Activated CD8-positive, alpha-beta memory T cell treated with anti-CD3 and anti-CD28 coated beads, Interleukin-2, amount 50 U/mL, for 48 hours (primary cell): Measurements from ENCODE around the gene SLC5A5.

ENCODE experiments used
- DNase-seq: peaks from one replicate; pipeline ENCODE4 v3.0.0-alpha.2; 2020

SLC5A5 gene

DNA sequence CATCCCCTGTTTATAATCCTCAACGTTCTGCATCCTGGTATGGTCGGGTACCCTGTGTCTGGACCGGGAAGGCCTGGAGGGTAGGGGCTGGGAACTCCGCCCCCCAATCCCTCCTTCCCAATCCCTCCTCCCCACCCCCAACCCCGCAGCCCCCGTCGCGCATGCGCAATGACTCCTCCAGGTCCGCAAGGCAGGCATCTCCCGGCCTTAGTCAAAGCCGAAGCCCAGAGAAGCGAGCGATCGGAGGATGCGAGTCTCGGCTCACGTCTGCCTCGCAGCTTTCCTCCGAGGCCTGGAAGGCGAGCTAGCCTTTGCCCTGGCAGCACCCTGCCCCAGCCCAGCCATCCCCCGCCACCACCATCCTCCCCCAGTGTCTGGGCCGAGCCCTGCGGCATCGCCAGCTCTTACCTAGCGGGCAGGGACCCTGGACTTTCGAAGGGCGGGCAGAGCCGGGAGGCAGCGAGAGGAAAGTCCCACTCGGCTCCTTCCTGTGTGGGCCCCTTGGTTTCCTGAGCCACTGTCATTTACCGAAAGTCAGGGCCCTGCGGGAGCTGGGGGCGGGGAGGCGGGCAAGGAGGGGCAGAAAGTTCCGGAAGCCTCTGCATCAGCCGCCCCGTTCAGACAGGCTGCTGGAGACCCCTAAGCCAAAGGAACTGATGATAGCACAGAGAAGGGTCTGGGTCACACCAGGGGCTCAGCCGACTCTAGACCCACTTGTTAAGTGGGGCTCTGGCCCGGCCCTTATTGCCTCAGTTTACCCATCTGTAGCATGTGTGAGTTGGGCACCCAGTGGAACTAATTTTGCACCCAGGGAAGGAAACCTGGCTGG is 24.0 kb upstream of the SLC5A5 start, which contains the start of gene JAK3:
TSS of gene JAK3 (minus strand) at position 445 of the 829 bp plus-strand sequence. CDS start 3,565 bp downstream, outside the sequence.
- peak; percentile 95 for DNase-seq

DNA sequence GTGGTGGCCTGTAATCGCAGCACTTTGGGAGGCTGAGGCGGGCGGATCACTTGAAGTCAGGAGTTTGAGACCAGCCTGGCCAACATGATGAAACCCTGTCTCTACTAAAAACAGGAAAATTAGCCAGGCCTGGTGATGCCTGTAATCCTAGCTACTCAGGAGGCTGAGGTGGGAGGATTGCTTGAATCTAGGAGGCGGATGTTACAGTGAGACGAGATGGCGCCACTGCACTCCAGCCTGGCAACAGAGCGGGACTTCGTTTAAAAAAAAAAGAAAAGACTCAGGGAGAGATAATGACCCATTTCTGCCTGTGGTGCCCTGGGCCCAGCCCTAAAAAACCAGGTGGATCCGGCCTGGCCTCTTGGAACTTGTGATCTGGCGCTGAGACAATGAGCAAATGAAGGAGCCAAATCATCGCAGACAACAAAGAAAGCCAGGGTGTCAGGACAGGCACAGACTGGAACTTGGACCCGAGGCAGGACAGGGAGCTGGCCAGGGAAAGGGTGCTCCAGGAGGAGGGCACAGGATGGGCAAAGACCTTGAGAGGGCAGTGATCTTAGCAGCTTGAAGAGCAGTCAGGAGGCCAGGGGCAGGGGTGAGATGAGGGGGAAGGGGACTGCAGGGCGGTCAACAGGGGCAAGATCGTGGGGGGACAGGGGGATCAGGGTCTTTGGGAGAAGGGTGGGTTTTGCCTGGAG is 23.0 kb upstream of the SLC5A5 start:
- no peak for DNase-seq

DNA sequence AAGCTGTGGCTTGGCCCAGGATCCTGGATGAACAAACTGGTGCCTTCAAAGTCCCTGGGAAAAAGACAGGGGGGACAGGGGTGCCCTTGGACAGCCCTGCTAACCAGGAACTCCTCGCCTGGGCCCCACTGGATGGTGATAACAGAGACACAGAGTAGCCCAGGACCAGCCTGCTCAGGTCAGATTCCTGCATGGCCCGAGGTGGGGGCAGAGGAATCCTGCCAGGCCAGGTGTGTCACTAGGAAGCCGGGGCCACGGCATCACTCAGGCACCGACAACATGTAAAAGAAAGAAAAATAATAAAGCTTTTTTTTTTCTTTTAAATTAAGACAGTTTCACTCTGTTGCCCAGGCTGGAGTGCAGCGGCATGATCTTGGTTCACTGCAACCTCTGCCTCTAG is 17.7 kb upstream of the SLC5A5 start:
- DNase-seq = no peak

DNA sequence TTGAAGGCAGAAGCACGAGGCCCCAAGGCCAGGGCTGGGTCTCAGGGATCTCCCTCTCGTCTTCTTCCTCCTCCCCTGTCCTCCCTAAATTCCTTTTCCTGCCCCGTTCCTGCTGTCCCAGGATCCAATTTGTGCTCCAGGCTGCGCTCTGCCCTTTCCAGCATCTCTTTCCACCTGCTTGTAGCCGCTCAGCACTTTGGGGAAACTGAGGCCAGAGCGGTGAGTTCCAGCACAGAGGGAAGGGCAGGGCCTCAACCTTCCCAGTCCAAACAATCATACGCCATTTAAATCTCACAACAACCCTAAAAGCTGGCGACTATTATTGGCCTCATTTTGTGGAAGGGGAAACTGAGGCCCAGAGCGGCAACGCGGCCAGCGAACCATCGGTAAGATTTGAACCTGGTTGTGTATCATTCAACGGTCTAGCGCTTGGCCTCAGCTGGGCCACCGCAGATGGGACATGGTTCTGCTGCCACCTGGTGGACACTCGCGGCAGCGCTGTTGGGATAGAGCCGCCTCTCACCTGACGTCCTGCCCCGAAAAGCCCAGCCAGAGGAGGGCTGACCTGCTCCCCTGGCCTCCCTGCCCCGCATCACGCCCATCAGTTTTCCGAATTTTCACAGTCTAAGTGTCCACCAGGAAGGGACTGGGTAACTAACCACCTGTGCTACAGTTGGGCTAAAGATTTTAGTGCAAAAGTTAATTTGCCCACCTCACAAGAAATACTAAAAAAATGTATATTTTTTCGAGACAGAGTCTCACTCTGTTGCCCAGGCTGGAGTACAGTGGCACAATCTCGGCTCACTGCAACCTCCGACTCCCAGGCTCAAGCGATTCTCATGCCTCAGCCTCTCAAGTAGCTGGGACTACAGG is 16.2 kb upstream of the SLC5A5 start:
- peak; percentile 100 for DNase-seq

DNA sequence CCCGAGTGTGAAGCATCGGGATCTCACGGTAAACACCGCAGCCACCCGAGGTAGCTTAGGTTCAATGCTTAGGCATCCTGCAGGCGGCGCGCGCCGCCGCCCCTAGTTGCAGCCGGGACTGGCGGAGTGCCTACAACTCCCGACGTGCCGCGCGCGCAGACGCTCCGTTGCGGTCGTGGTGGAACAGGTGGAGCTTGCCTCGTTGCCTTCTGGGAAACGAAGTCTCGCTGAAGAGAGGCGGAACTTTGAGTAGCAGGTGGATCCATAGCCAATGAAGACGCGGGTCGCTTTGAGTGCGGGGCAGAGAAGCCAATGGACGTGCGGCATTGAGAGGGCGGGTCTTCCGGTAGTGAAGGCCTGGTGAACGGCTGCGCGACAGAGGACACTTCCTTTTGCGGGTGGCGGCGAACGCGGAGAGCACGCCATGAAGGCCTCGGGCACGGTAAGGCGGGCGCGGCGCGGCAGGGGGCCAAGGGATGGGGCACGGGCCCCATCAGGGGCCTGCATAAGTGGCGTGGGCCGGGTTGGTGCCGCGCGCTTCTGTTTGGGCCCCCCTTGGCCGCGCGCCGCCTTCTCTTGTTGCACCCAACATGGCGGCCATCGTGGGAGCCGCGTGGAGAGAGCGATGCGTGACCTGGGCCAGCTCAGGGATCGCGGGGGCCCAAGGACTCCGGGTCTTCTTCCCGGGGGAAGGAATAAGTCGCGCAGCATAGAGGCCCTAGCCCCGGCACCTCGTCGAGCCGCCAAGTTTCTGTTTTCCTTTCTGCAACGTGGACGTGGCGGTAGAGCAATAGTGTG is 12.0 kb upstream of the SLC5A5 start, which contains the start of gene RPL18A:
TSS of gene RPL18A (plus strand) at position 378 of the 798 bp plus-strand sequence. CDS start at position 425, 47 bp downstream.
- peak; percentile 98 for DNase-seq

DNA sequence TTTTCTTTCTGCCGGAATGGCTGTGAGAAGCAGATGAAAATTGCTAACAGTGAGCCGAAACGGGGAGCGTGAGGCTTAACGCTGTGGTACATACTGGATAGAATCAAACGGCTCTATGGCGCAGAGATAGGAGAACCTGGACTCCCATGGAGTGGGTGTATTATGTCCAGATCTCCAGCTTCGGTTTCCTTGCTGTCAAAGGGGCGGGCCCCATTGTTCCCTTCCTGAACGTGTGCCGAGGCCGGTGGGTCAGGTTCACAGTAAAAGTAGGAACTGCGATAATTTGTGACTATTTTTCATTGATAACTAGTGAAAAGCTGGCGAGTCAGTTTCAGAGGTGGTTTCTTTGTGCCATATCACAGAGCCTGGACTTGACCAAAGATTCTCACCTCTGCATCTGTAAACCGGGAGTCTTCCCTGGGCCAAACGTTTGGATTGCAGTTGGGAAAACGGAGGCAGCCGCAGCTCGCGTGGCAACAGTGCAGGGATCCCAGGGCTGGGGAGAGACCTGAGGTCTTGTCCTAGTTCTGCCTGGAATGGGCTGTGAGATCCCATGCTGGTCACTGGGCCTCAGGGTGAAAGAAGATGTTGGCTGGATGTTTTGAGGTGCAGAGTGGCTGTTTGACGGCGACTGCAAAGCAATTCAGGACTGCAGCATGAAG is 11.3 kb upstream of the SLC5A5 start:
- peak; percentile 66 for DNase-seq

DNA sequence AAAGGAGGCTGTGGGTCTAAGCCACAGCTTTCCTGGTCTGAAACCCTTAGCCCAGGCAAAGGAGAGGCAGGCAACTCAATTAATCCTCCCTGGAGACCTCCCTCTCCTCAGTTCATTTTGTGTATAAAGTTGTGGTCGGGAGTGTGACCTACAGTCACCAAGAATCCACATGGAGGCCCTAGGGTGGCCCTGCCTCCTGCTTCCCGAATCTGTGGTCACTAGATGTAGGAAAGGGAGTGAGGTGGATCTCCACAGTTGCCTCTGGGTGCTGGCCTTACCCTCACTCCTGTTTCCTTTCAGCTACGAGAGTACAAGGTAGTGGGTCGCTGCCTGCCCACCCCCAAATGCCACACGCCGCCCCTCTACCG is 10.8 kb upstream of the SLC5A5 start:
- DNase-seq = peak; percentile 69

DNA sequence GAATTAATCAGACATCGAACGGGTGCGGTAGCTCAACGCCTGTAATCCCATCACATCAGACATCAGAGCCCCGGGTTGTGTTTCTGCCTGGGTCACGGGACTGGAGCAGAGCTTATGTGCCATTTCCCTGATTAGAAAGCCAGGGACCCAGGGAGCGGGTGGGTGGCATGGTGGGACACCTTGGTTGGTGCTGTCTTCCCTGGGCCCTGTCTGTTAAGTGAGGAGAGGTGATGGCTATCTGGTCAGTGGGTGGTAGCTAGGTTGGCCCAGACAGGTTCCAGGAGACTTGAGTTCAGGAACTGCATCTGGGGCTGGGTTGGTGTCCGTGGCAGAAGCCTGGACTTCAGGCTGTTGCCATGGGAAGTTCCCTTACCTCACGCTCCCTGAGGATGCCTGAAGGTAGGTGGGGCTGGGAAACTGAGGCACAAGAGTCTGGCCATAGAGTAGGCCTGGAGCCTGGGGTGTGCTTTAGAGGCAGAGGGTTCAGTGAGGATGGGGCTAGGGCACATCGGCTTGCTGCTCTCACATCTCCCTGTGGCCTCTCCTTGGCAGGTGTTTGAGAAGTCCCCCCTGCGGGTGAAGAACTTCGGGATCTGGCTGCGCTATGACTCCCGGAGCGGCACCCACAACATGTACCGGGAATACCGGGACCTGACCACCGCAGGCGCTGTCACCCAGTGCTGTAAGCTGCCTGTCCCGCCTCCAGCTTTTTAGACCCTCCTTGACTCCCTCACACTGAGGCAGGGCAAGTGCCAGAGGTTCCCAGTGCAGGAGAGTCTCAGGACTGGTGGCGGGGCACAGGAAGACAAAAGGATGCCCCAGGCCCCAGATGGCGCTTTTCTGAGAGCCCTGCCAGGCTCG is 10.0 kb upstream of the SLC5A5 start:
- DNase-seq = peak; percentile 66

DNA sequence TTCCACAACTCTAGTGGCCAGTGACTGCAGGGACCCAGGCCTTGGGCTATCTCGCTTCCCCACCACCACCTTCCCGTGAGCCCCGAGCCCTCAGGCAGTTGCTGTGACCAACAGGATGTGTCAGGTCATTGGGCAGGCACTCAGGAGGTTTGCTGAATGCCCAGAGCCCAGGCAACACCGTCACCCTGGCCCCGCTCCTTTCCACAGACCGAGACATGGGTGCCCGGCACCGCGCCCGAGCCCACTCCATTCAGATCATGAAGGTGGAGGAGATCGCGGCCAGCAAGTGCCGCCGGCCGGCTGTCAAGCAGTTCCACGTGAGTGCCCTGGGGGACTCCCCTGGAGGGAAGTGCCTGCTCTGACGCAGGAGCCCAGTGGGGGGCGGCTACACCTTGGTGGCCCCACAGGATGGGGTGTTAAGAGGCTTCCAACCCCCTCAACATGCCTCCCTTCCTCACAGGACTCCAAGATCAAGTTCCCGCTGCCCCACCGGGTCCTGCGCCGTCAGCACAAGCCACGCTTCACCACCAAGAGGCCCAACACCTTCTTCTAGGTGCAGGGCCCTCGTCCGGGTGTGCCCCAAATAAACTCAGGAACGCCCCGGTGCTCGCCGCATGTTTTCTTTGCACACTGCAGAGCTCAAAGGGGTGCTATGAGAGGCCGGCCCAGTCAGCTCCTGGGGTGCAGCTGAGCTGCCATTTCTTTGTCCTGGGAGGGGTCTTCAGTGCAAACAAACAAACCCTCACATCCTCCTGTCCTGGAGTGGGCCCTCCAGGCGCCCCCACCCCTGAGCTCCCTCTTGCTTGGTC is 8.8 kb upstream of the SLC5A5 start:
- no peak for DNase-seq

DNA sequence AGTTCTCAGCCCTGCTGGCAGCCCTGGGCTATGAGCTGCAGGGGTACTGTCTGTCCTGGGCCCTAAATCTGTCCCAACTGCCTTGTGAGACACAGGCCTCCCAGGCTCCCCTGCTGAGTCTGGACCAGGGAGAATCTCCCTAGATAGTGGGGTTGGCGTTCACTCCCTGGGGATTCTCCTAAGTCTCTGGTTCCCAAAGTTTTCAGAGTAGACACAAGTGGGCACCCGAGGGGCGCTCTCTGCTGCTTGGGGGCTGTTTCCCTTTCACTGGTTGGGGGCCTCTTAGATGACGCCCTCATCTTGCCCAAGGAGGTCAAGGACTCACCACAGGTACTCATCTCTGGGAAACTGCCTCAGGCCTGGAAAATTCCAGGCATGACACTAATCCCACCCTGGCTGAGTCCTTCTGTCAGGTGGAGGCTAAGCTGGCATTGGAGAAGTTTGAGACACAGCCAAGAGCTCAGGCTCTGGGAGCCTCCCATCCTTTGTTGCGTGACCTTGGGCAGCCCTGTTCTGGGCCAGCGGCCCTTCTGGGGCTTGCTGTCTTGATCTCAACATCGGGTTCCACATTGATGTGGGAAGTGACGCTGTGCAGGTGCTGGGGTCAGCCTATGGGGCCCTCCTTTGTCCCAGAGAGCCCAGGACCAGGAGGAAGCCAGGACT is 8.1 kb upstream of the SLC5A5 start:
- peak; percentile 67 for DNase-seq

DNA sequence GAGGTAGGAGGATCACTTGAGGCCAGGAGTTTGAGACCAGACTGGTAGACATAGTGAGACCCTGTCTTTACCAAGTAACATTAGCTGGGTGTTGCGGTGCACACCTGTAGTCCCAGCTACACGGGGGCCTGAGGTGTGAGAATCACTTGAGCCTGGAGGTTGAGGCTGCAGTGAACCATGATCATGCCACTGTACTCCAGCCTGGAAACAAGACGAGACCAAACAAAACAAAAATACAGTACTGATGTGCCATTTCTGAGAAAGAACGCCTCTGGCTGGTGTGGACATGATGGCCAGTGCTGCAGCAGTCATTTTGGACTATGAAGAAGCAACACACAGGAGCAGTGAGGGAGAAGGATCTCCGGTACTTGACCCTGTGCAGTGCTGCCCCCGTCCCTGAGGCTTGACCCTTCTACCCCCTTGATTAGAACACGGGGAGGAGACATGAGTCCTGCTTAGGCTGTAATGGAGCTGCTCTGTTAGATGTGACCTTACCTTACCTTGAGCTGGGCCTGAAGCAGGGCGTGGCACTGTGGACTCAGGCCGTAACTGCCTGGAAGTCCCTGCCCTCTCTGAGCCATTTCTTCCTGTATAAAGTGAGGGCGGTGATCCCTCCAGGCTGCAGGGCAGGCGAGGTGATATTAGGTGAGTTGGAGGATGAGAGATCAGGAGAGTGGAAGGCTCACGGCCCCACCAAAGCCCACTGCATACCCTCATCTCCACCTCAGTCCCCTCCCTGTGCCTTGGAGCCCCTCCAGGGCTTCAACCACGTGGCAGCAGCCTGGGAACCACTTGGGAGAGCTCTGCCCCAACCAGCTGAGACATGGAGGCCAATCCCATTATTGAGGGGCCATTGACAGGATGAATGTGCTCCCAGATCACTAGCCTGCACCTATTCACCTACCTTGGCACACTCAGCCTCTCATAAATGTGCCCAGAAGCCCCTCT is 6.1 kb upstream of the SLC5A5 start:
- DNase-seq = peak; percentile 81

DNA sequence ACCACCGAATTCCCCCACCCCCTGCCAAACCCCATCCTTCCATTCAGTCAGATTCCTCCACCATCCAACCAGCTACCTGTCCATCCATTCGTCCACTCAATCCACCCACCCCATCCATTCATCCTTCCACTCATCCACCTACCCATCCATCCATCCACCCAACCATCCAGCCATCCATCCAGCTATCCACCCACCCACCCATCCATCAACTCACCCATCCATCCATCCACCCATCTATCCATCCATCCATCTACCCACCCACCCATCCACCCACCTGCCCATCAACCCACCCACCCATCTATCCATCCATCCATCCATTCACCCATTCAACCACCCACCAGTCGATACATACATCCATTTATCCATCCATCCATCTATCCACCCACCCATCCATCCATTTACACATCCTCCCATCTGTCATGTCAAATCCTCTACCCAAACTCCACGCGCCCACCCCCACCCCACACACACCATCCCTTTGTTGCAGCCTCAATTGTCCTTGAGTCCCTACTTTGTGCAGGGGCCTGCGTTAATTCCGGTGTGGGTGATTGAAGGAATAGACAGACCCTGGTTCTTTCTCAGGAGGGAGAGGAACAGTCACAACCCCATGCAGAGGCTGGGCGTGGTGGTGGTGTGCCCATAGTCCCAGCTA is 5.3 kb upstream of the SLC5A5 start:
- no peak for DNase-seq

DNA sequence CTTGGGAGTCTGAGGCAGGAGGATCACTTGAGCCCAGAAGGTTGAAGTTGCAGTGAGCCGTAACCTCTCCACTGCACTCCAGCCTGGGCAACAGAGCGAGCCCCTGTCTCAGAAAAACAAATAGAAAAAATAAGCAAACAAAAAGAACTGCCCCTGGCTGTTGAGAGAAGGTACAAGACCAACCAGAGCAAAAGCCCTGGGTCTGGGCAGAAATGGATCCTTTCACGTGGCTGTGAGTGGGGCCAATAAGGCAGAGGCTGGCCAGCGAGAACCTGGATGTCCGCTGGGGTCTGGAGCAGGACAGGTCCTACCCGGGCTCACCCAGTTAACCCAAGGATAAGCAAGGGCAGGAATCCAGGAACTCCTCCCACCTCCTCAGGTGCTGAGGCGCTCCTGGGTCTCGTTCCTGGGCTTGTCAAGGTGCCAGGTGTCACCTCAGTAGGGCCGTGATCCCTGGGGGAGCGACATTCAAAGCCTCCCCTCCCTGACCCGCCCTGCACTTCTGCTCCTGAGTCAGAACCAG is 4.7 kb upstream of the SLC5A5 start:
- DNase-seq = no peak

DNA sequence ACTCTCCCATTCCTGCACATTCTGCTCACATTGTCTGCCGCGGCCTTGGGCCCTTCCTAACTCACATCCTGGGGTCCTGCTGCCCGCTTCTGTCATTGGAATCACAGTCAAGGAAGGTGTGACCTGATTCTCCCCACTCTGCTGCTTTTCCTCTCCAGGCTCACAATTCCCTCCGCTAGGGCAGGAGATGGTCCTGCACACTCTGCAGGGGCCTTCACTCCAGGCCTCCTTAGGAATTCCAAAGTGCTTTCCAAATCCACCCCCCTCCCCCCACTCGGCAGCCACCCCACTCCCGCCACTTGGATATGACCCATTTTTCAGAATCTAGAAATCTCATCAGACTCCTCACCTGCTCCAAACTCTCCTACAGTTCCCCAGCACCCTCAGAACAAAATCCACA is 3.1 kb upstream of the SLC5A5 start:
- DNase-seq = no peak

DNA sequence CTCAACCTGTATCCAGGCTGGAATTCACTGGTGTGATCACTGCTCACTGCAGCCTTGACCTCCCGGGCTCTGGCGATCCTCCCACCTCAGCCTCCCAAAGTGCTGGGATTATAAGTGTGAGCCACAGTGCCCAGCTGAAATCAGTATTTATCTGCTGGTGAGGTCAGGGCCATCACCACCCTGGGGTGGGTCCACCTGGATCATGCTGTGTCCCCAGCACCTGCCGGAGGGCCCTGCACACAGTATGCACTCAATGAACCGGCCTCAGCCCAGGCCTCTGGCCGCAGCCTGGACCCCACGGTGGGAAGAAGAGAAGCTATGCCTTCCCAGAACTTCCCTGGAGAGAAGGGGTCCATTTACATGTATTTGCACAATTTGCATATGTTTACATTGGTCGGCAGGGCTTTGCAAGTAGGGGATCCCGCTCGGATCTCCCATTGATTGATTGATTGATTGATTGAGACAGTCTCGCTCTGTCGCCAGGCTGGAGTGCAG is 2.6 kb upstream of the SLC5A5 start:
- DNase-seq = no peak

DNA sequence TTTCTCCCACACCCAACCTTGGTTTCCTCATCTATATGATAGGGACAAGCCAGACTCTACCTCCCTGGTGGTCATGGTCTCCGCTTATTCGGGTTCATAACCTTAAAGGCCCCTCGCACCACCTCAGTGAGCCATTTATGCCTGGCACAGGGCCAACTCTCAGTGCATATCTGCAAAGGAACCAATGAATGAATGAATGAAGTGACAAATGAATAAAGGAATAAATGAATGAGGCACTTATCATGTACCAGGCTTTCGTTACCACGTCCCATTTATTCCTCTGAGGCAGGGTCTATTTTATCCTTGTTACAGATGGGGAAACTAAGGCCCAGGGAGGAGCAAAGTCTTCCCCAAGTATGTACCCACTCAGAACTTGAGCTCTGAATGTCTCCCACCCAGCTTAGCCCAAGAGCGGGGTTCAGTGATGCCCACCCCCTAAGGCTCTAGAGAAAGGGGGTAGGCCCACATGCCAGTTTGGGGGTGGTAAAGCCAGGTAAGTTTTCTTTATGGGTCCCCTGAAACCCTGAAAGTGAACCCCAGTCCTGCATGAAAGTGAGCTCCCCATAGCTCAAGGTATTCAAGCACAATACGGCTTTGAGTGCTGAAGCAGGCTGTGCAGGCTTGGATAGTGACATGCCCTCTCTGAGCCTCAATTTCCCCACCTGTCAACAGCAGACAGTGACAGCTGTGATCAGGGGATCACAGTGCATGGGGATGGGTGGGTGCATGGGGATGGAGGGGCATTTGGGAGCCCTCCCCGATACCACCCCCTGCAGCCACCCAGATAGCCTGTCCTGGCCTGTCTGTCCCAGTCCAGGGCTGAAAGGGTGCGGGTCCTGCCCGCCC is 490 bp upstream of the SLC5A5 start:
- DNase-seq = no peak
